ENCODE data around the gene LHFPL4.
"Not testable (repeated sequence)": the region's sequence is repeated elsewhere in the genome, so short reads cannot be mapped to it uniquely, and the experiment has no call there.

LHFPL4 gene

GRCh38 chr3:9565316-9565715 is 11.7 kb upstream of the LHFPL4 start:
- H3K36me3 ChIP-seq, result no peaks in the 10 kb centered on the region

GRCh38 chr3:9563851-9564250 is 10.2 kb upstream of the LHFPL4 start:
- Histone ChIP-seq H3K27me3 (ENCODE audit: insufficient read depth, low read depth, severe bottlenecking) (no peaks in the 10 kb centered on the region), H3K27ac (no peak overlapping the region), H3K4me3 (ENCODE audit: low read depth, low read length) (no peak overlapping the region), H3K9me3 (ENCODE audit: severe bottlenecking) (peaks cover 7% of the 10 kb centered on the region), H3K36me3 (no peaks in the 10 kb centered on the region)
- TF ChIP-seq CTCF (IDR thresholded peaks at IDR 0.05; ENCODE audit: low read depth, low read length), result no peak
- no peak for DNase-seq

More at GRCh38 chr3:9565316-9565715, 11.7 kb upstream of the LHFPL4 start:
- H3K4me3 ChIP-seq (ENCODE audit: low read depth, low read length), result no peak overlapping the region
- no peak for DNase-seq
- TF ChIP-seq CTCF (IDR thresholded peaks at IDR 0.05; ENCODE audit: low read depth, low read length), result no peak
- H3K9me3 ChIP-seq (ENCODE audit: severe bottlenecking), result peaks cover 2% of the 10 kb centered on the region
- H3K27me3 ChIP-seq (ENCODE audit: insufficient read depth, low read depth, severe bottlenecking), result no peaks in the 10 kb centered on the region
- no peak overlapping the region for H3K27ac ChIP-seq

GRCh38 chr3:9560056-9560455 is 6.4 kb upstream of the LHFPL4 start:
- not testable (repeated sequence) for H3K27ac ChIP-seq; H3K36me3 ChIP-seq; H3K9me3 ChIP-seq (ENCODE audit: severe bottlenecking); DNase-seq; H3K27me3 ChIP-seq (ENCODE audit: insufficient read depth, low read depth, severe bottlenecking); H3K4me3 ChIP-seq (ENCODE audit: low read depth, low read length)

GRCh38 chr3:9553948-9554513 is 409 bp upstream of the LHFPL4 start:
- peaks cover under 1% of the 10 kb centered on the region for H3K9me3 ChIP-seq (ENCODE audit: severe bottlenecking)
- H3K36me3 ChIP-seq, result peaks cover 28% of the 10 kb centered on the region
- no peak for TF ChIP-seq CTCF (IDR thresholded peaks at IDR 0.05; ENCODE audit: low read depth, low read length)
- H3K27ac ChIP-seq, result peak overlapping the region; percentile 85
- peak; percentile 50 for DNase-seq
- H3K4me3 ChIP-seq (ENCODE audit: low read depth, low read length), result peak overlapping the region; percentile 62
- H3K27me3 ChIP-seq (ENCODE audit: insufficient read depth, low read depth, severe bottlenecking), result no peaks in the 10 kb centered on the region

GRCh38 chr3:9552252-9552999 is 1.2 kb downstream of the LHFPL4 start:
- peaks cover 43% of the 10 kb centered on the region for H3K36me3 ChIP-seq
- H3K27me3 ChIP-seq (ENCODE audit: insufficient read depth, low read depth, severe bottlenecking), result no peaks in the 10 kb centered on the region
- H3K9me3 ChIP-seq (ENCODE audit: severe bottlenecking), result no peaks in the 10 kb centered on the region
- peak overlapping the region; percentile 85 for H3K27ac ChIP-seq
- DNase-seq, result peak; percentile 60
- peak overlapping the region; percentile 62 for H3K4me3 ChIP-seq (ENCODE audit: low read depth, low read length)
- TF ChIP-seq CTCF (IDR thresholded peaks at IDR 0.05; ENCODE audit: low read depth, low read length), result no peak

- TF ChIP-seq CTCF (IDR thresholded peaks at IDR 0.05; ENCODE audit: low read depth, low read length), result no peak
- no peaks in the 10 kb centered on the region for H3K9me3 ChIP-seq (ENCODE audit: severe bottlenecking)
- no peaks in the 10 kb centered on the region for H3K27me3 ChIP-seq (ENCODE audit: insufficient read depth, low read depth, severe bottlenecking)
- no peak overlapping the region for H3K4me3 ChIP-seq (ENCODE audit: low read depth, low read length)
- peaks cover 54% of the 10 kb centered on the region for H3K36me3 ChIP-seq
- H3K27ac ChIP-seq, result no peak overlapping the region; the same call in 1 of the 2 replicates
- DNase-seq, result no peak
Measured at GRCh38 chr3:9550999-9551398, 2.6 kb downstream of the LHFPL4 start.

All from WERI-Rb-1 (cell line).